DND-41 (cell line): ENCODE data around the gene DCBLD1.

ENCODE experiments used
- EZH2 ChIP-seq: IDR thresholded peaks from 3 replicates; pipeline ENCODE4 v1.6.1; 2012; ENCODE audit warnings: borderline replicate concordance, low read depth, mild to moderate bottlenecking, moderate library complexity, low read length, inconsistent platforms; ENCODE audit not compliant: severe bottlenecking
- TF ChIP-seq, protein P1 (sequence below): IDR thresholded peaks from 2 replicates; pipeline ENCODE4 v1.5.1; 2012; ENCODE audit warnings: borderline replicate concordance, low read length, moderate library complexity, mild to moderate bottlenecking; ENCODE audit not compliant: poor library complexity, severe bottlenecking; ENCODE audit errors: extremely low read depth

DNA sequence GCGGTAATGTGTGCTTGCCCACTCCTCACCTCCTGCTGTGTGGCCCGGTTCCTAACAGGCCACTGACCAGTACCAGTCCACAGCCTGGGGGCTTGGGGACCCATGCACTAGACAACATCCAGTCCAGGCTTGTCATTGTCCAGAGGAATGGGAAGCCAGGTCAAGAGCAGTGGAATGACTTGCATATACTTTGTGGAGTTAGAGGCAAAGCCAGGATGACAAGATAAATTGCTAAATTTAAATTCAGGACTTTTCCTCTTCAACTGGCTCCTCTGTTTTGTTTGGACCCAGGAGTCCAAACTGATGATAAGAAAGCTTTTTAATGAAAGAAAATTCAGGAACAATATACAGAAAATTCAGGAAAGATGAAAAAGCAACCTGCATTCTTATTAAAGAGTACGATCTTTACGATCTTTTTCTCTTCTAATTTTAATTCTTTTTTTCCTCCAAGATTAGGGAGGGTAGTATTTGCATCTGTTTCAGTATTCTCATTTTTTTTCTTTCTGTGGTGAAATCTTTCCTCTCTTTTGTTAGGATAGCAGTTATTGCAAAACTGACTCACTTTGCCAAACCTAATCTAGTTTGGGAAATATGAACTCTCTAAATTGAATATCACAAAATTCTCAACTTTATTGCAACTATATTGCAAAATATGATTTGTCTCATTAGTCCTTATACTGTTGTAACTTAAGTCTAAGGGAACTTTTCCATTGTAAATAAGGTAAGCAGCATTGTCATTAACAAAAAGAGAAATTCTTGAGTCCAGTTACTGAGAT is 48.2 kb downstream of the DCBLD1 start:
- TF ChIP-seq, protein P1, sequence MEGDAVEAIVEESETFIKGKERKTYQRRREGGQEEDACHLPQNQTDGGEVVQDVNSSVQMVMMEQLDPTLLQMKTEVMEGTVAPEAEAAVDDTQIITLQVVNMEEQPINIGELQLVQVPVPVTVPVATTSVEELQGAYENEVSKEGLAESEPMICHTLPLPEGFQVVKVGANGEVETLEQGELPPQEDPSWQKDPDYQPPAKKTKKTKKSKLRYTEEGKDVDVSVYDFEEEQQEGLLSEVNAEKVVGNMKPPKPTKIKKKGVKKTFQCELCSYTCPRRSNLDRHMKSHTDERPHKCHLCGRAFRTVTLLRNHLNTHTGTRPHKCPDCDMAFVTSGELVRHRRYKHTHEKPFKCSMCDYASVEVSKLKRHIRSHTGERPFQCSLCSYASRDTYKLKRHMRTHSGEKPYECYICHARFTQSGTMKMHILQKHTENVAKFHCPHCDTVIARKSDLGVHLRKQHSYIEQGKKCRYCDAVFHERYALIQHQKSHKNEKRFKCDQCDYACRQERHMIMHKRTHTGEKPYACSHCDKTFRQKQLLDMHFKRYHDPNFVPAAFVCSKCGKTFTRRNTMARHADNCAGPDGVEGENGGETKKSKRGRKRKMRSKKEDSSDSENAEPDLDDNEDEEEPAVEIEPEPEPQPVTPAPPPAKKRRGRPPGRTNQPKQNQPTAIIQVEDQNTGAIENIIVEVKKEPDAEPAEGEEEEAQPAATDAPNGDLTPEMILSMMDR = no peak
- no peak for TF ChIP-seq EZH2
